GM12801 (cell line): ENCODE data around the gene ZFYVE21.

Source experiments
- TF ChIP-seq, protein P1 (sequence below): IDR thresholded peaks from one replicate; pipeline ENCODE4 v1.5.1; 2011; ENCODE audit warnings: control low read depth; ENCODE audit not compliant: insufficient read length; ENCODE audit errors: extremely low read depth

ZFYVE21 gene

DNA sequence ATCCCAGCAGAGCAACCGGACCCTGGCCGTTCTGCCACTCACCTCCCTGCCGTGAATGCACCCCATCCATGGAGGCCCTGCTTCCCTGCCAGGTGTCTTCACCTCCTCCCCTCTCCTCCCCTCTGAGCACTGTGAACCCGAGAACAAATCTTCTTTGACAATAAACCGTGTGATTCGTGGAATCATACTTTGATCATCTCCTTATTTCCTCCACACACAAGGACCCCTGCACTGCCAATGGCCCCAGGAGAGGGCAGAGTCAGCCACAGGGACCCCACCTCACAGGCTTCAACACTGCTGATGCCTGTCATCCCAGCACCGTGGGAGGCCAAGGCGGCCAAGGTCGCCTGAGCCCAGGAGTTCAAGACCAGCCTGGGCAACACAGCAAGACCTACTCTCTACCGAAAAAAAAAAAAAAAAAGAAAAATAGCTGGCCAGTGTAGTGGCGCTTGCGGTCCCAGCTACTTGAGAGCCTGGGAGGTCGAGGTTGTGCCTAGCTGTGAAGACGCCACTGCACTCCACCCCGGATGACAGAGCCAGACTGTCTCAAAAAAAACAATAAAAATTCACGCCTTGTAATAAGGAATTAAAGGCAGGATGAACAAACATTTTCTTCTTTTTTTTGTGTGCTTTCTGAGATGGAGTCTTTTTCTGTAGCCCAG lies 1.4 kb upstream of the ZFYVE21 start:
- TF ChIP-seq, protein P1, sequence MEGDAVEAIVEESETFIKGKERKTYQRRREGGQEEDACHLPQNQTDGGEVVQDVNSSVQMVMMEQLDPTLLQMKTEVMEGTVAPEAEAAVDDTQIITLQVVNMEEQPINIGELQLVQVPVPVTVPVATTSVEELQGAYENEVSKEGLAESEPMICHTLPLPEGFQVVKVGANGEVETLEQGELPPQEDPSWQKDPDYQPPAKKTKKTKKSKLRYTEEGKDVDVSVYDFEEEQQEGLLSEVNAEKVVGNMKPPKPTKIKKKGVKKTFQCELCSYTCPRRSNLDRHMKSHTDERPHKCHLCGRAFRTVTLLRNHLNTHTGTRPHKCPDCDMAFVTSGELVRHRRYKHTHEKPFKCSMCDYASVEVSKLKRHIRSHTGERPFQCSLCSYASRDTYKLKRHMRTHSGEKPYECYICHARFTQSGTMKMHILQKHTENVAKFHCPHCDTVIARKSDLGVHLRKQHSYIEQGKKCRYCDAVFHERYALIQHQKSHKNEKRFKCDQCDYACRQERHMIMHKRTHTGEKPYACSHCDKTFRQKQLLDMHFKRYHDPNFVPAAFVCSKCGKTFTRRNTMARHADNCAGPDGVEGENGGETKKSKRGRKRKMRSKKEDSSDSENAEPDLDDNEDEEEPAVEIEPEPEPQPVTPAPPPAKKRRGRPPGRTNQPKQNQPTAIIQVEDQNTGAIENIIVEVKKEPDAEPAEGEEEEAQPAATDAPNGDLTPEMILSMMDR, result no peak

DNA sequence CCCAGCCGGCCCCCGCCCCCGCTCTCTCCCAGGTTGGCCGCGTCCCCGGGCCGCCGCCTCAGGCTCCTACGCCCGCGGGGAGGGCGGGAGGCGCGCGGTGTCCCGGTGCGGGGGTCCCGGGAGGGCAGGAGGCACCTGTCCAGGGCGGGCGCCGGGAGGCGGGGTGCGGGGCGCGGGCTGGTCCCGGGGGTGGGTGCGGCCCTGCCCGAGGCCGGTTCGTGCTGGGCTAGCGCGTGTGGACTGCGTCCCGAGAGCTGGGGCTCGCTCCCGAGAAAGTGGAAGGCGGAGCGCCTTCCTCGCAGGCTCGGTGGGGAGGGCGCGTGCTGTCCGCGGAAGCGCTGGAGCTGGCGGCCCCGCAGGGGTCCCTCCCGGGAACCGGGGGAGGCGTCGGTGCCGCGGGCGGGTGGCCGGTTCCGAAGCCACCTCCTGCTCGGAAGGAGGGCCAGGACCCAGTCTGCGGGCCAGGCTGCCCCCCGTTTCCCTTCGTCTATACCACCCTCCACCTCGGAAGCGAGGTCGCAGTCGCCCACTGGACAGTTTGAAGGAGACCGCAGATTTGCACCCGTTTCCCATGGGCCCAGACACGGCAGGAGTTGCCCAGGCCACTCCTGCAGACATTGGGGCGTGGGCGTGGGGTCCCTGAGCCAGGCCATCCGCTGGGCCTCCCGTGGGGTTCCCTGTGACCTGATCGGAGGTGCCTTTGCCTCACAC lies 636 bp downstream of the ZFYVE21 start:
- TF ChIP-seq, protein P1, result no peak

DNA sequence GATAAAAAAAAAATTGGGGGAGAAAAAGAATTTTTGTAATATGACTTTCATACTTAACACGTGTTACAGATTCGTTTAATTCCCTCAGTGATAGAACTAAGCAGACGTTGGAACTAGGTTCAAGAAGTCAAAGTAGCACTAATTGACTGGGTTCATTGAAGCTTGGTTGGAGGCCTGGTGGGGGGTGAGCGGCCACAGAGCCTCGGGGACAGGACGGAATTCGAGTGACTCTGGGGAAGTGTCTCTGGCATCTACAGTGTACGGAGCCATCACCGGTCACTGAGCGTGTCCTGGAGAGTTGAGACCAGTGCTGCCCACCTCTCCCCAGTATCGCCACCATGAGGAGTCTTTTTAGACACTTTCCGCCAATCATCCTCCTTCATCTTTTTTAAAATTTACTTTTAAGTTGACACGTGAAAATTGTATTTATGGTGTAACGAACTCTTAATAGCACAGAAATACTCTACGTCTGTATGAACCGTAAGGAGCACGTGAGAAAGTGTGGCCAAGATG lies 1.3 kb downstream of the ZFYVE21 start:
- TF ChIP-seq, protein P1, result no peak

DNA sequence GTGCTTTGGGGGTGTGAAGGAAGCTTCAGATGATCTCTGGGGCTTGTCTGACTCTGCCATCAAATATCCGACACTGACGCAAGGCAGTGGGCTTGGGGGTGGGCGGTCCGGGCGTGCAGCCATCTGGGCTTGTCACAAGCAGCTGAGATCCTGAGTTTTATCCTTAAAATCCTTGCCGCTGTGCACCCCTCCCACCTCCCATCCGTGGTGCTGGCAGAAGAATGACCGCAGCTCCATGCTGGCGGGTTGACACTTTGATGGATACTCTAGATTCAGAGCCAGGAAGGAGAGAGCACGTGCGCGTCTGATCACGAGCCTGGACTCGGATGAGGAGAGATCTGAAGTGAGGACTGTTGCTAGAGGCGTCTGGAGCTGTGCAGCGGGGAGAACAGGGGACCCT lies 3.0 kb downstream of the ZFYVE21 start:
- TF ChIP-seq, protein P1, result no peak

DNA sequence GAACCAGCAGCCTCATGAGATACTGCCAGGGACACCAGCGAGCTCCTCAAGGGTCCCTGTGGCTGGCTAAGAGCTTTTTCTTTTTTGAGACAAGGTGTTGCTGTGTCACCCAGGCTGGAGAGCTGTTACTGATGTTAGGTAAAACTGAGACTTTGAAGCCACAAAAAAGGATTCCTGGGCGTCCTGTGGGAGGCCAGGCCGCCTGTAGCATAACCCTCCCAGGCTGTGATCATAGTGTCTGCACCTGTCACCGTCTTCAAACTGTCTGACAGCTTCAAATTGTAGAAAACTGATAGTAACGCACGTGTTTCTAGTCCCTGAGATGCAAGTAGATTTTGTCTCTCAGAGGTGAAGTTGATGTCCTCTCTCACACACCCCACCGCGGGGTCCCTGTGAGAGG lies 4.1 kb downstream of the ZFYVE21 start:
- TF ChIP-seq, protein P1, result no peak

DNA sequence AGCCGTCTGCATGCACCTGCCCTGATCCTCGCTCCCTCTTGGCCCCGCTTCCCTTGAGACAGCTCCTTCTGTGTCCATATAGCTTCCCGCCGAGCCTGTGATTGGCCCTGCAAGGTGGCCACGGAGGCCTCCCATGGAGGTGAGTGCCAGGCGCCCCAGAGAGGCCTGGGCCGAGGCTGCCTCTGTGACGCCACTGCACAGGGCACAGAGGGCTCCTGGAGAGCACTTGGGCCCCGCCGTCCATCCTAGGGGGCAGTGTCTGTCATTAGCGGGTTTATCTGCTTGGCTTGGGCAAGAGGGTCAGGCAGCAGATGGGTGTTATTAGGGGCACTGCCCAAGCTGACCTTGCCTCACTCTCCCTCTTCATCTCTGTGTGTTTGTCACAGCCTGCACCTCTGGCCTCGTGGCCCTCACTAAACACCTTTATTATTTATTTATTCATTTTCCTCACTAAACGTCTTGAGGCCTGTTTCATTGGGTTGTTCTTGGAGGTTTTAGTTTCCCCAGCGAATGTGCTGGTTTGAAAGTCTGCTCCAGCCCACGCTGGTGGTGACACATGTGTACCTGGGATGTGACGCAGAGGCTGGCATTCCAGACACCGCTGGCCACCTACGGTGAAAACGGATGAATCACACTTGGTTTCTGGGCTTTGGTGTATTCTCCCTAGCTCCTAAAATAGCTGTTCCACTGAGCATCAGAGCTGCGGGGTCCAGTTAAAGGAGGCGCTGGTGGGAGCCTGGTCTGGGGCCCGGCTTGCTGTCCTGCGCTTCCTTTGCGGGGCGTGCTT lies 5.9 kb downstream of the ZFYVE21 start:
- TF ChIP-seq, protein P1, result no peak

DNA sequence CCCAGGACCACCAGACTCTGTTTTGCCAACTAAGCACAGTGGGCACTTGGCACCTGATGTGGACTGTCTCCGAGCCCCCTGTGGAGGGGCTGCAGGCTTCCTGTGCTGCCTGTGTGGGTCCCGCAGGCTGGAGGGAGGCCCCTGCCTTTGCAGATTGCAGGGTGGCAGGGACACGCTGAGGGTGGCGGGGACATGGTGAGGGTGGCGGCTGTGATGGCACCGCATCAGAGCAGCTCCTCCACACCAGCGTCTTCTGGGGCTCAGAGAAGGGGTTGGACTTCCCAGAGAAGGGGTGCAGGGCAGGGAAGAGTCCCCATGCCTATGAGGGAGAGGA lies 8.1 kb downstream of the ZFYVE21 start:
- TF ChIP-seq, protein P1, result no peak
